GM11168 (cell line): ENCODE measurements around the gene ZNF236.

Experiments used
- in situ Hi-C: fragments of 300-500 bp; cut with MboI; formaldehyde crosslinking; loops from one replicate; pipeline ENCODE4 v1.12.0; 2022; ENCODE audit warnings: low sequenced_read_pairs; ENCODE audit not compliant: unreplicated experiment

Gene ZNF236

GRCh38 chr18:76996429-76996828 is 174.1 kb downstream of the ZNF236 start:
- in situ Hi-C loops: loop anchor here (5.0 kb wide), 1 partner anchor 51 kb away; no protein-coding TSS in a partner anchor

- in situ Hi-C loops: loop anchor here (5.0 kb wide), 1 partner anchor 49 kb away; no protein-coding TSS in a partner anchor
Observed at GRCh38 chr18:76997951-76998808, 175.8 kb downstream of the ZNF236 start.

DNA sequence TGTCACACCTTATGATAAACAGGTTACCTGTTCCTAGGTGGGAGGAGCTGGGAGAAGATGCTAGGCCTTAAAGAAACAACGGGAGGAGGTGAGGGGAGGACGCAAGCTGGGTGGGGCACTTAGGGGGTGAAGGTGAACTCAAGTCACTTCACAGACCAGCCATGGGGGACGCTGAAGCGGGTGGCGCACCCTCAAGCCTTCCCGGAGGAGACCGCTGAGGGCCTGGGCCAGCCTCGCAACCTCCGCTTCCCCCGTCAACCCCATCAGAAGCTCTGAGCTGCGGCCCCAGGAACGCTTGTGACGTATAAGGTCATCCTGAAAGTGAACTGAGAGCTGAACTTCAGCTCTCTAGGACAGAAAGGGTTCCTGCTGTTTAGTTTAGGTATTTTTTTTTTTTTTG is 176.7 kb downstream of the ZNF236 start:
- in situ Hi-C loops: loop anchor here (5.0 kb wide), 1 partner anchor 48 kb away; no protein-coding TSS in a partner anchor

DNA sequence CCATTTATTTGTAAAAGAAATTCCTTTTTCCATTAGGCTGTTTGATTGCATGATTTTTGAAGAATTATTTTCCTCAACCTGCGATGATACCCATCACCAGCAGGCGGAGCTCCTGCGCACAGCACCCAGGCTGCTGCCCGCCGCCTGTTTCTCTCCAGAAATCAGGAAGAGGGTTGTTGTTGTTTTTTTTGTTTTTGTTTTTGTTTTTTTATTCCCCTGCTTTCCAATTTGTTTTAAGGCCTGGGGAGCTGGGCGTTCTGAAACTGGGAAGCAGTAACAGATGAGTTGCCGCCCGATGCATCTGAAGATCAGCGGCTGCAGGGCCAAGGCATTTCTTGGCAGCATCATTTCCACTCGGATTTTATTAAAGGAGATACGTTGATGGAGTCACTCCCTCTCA is 178.2 kb downstream of the ZNF236 start:
- in situ Hi-C loops: loop anchor here (10.0 kb wide), 1 partner anchor 204 kb away; no protein-coding TSS in a partner anchor

GRCh38 chr18:77001041-77001440 is 178.7 kb downstream of the ZNF236 start:
- in situ Hi-C loops: loop anchor here (10.0 kb wide), 1 partner anchor 204 kb away; no protein-coding TSS in a partner anchor

DNA sequence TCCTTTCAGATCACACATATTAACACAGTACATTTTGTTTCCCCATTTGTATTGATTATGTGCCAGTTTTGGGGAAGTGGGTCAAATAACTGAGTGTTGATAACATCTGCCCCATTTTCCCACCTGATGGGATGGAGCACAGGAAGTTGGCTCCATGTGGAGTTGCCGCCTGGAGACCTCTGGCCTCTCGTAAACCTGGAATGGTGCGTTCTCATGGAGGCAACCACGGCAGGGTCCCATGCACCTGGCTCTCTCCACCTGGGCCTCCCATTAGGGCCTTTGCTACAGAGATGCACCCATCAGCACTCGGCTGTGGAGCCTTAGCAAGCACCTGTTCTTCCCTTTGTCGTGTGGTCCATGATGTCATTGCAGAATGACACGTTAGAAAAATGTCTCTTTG is 179.6 kb downstream of the ZNF236 start:
- in situ Hi-C loops: loop anchor here (10.0 kb wide), 1 partner anchor 203 kb away; no protein-coding TSS in a partner anchor

GRCh38 chr18:77002496-77002895 is 180.1 kb downstream of the ZNF236 start:
- in situ Hi-C loops: loop anchor here (10.0 kb wide), 1 partner anchor 202 kb away; no protein-coding TSS in a partner anchor

DNA sequence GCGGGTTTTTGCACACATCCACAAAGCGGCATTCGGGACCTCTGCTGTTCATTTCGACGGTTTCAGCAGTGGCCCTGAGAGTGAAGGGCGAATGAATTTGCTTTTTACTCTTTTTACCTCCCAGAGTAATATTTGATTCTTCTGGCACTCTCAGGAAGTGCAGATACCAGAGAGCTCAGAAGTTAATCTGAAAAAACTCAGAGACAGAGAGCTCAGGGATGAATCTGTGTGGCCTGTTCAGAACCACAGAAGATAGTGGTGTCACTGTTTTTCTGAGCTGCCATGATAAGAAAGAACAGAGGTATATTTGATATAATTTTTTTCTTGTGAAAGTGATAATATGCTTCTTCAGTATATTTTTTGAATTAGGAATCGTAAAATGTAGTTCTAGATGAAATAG is 181.0 kb downstream of the ZNF236 start:
- in situ Hi-C loops: loop anchor here (10.0 kb wide), 1 partner anchor 201 kb away; no protein-coding TSS in a partner anchor

- in situ Hi-C loops: loop anchor here (10.0 kb wide), 1 partner anchor 200 kb away; no protein-coding TSS in a partner anchor
Observed at GRCh38 chr18:77004555-77005380, 182.4 kb downstream of the ZNF236 start.

GRCh38 chr18:77005651-77006195 is 183.4 kb downstream of the ZNF236 start:
- in situ Hi-C loops: loop anchor here (10.0 kb wide), 1 partner anchor 199 kb away; no protein-coding TSS in a partner anchor

DNA sequence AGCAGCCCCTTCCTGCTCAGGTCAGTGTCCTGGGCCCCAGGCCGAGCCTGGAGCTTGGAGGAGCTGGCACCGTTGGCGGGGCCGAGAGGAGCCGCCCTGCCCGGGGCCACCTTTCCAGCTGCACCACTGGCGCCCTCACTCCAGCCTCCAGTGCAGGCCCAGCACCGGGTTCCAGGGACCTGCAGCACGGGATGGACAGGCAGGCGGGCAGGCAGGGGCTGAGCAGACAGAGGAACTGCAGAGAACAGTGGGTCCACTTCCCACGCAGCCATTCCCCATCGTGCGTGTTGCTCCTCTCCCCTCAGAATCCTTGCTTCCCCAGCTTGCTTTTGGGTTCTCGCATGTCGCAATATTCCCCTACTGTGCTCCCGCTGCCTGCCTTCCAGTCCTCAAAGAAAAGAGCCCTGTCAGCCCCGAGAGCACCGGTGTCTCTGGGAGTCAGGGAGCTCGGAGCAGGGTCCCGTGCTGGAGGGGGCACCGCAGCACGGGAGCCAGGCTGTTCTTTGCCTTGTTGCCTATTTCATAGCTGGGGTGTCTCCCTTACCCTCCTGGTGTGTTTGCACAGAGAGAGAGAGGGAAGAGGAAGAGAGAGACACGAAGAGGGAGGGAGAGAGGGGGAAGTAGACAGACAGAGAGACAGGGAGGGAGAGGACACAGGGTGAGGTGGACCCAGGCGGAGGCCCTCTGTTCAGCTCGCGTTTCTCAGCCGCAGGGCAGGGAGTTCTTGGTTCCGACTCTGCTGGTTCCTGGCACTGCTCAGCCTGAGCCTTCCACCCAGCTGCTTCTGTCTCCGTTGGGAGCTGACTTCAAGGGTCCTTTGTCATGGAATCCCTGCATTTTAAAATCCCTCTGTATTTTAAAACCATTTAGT is 184.2 kb downstream of the ZNF236 start:
- in situ Hi-C loops: loop anchor here (10.0 kb wide), 1 partner anchor 198 kb away; no protein-coding TSS in a partner anchor

- in situ Hi-C loops: loop anchor here (10.0 kb wide), 1 partner anchor 198 kb away; no protein-coding TSS in a partner anchor
Observed at GRCh38 chr18:77007251-77007650, 184.9 kb downstream of the ZNF236 start.

GRCh38 chr18:77008006-77008405 is 185.6 kb downstream of the ZNF236 start:
- in situ Hi-C loops: loop anchor here (10.0 kb wide), 1 partner anchor 197 kb away; no protein-coding TSS in a partner anchor

- in situ Hi-C loops: loop anchor here (10.0 kb wide), 1 partner anchor 196 kb away; no protein-coding TSS in a partner anchor
Observed at GRCh38 chr18:77008576-77009315, 186.4 kb downstream of the ZNF236 start.

DNA sequence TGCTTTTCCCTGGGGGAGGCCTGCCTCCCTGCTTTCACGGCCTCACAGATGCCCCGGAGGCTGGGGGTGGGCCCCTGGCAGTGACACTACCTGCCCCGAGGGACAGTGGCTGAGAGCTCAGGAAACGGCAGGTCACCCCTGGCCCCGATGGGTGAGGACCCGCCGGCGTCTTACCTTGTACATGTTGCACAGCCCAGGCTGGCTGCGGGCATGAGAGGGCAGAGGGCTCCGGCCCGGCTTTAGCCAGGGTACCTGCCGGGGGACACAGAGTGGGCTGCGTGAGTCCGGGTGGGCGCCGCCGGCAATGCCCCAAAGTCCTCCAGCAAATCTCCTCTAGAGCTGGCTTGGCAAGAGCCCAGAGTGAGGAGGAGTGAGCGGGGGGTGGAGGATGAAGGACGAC is 187.3 kb downstream of the ZNF236 start:
- in situ Hi-C loops: loop anchor here (10.0 kb wide), 1 partner anchor 195 kb away; no protein-coding TSS in a partner anchor

DNA sequence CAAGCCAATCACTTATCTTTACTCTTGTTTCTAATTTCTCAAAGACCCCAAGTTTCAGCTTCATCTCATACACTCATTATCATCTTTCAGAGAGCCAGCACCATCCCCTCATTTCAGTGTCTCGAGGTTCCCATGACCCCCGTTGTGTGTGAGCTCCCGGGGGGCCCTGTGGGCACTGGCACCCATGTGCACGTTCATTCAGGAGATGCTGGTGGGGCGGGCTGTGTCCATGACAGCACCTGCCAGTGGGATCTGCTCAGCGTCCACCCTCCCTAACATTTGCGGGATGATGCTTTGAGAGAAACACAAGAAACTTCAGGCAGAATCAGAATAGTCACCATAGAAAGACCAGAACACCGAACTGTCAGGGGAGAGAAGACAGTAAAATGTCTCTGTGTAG is 189.8 kb downstream of the ZNF236 start:
- in situ Hi-C loops: no loop called here

- in situ Hi-C loops: no loop called here
Observed at GRCh38 chr18:77012806-77013541, 190.6 kb downstream of the ZNF236 start.
